Breast epithelium (tissue), 3 donors: Measurements from ENCODE around the gene RAB7B.

Experiments used
- POLR2A ChIP-seq: fragments of 450-650 bp; IDR thresholded peaks from one replicate; pipeline ENCODE4 v1.6.1; 2016; ENCODE audit warnings: antibody characterized with exemption, mild to moderate bottlenecking, moderate library complexity
- TF ChIP-seq, protein P1 (sequence below), 3 donors: fragments of 450-650 bp; IDR thresholded peaks; one replicate each; pipeline ENCODE4 v1.5.1; 2016 to 2017; ENCODE audit warnings: antibody characterized with exemption in 3 of 3, mild to moderate bottlenecking in 3 of 3, moderate library complexity in 3 of 3

DNA sequence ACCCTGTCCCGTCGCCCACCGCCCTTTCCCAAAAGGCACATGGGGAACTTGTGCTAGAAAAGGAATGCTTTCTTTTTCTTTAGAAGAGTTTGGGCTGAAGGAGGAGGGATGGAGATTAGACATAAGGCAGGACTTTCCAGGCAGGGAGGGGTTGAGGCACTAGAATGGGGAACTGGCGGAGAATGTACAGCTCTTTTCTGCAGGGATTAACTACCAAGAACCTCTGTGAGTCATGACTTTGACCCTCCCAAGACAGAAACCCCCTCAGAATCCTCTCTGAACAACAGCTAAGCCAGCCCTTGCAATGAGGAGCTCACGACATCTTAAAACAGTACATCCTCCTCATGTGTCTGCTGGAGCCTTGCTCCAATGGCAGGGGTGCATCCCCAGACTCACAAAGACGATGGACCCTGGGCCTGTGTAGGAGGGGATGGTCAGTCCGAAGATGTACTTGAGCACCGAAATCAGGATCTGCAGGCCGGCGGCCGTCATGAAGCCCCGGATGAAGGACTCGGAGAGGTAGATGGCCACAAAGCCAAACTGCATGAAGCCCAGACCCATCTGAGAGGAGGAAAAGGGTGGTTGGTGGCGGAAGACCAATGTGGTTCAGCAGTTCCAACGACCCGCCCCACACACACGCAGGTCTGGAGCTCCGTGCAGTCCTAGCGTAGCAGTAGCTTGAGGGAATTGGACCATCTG lies 73.5 kb downstream of the RAB7B start:
- TF ChIP-seq, protein P1, sequence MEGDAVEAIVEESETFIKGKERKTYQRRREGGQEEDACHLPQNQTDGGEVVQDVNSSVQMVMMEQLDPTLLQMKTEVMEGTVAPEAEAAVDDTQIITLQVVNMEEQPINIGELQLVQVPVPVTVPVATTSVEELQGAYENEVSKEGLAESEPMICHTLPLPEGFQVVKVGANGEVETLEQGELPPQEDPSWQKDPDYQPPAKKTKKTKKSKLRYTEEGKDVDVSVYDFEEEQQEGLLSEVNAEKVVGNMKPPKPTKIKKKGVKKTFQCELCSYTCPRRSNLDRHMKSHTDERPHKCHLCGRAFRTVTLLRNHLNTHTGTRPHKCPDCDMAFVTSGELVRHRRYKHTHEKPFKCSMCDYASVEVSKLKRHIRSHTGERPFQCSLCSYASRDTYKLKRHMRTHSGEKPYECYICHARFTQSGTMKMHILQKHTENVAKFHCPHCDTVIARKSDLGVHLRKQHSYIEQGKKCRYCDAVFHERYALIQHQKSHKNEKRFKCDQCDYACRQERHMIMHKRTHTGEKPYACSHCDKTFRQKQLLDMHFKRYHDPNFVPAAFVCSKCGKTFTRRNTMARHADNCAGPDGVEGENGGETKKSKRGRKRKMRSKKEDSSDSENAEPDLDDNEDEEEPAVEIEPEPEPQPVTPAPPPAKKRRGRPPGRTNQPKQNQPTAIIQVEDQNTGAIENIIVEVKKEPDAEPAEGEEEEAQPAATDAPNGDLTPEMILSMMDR (IDR thresholded peaks at IDR 0.05), result no peak
- TF ChIP-seq POLR2A, result no peak
